ENCODE measurements around the gene PLEK2. TPM values are rescaled to one million over a fixed set of nuclear protein-coding genes. Genes with fewer than 3 reads are reported as not detected.
A peak's percentile ranks its signal among the peaks of the same experiment; 100 is the strongest.

PLEK2 gene
- total RNA-seq, 6 donors from 2014 or later = 3.5 to 4.4 (median 3.8) TPM; not detected in 1

DNA sequence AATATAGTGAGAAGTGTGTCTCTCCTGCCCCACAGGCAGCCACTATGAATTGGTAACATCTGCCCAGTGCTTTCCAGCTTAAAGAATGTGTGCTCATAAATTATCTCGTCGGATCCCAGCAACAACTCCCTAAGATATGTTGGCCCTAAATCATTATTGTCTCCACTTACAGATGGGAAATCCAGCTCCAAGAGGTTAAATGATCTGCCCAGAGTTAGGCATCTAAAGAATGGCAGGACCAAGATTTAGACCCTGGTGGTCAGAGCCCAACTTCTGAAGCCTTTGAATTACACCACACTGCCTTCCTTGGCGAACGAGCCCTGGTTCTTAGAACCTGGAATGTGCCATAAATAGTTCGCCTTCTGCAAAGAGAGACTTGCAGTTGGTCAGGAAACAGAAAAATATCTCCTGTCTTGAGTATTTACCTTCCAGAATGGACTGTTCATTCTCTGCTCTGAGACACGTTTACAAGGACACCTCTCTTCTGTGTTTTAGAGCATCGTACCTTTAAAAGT lies 20.1 kb upstream of the PLEK2 start:
- no peak for TF ChIP-seq POLR2AphosphoS5 (IDR thresholded peaks at IDR 0.05)
- TF ChIP-seq POLR2A (IDR thresholded peaks at IDR 0.05) = no peak
- TF ChIP-seq, protein P1, sequence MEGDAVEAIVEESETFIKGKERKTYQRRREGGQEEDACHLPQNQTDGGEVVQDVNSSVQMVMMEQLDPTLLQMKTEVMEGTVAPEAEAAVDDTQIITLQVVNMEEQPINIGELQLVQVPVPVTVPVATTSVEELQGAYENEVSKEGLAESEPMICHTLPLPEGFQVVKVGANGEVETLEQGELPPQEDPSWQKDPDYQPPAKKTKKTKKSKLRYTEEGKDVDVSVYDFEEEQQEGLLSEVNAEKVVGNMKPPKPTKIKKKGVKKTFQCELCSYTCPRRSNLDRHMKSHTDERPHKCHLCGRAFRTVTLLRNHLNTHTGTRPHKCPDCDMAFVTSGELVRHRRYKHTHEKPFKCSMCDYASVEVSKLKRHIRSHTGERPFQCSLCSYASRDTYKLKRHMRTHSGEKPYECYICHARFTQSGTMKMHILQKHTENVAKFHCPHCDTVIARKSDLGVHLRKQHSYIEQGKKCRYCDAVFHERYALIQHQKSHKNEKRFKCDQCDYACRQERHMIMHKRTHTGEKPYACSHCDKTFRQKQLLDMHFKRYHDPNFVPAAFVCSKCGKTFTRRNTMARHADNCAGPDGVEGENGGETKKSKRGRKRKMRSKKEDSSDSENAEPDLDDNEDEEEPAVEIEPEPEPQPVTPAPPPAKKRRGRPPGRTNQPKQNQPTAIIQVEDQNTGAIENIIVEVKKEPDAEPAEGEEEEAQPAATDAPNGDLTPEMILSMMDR (IDR thresholded peaks at IDR 0.05) = no peak
- TF ChIP-seq EP300 (IDR thresholded peaks at IDR 0.05) = no peak
- no peaks in the 10 kb centered on the region for H3K27me3 ChIP-seq
- DNase-seq (no peak), ATAC-seq (ENCODE audit: low FRiP score in 2 of 2) (no peak)
- no peak overlapping the region for H3K27ac ChIP-seq
- H3K9me3 ChIP-seq = no peaks in the 10 kb centered on the region
- H3K4me3 ChIP-seq = no peak overlapping the region
- no peaks in the 10 kb centered on the region for H3K36me3 ChIP-seq
- H3K4me1 ChIP-seq = peaks cover 0 to 12% (median 3%) of the 10 kb centered on the region in 4 donors
- WGBS, 2 donors = 78 to 79% methylated on average over 7 of the region's 7 CpGs

DNA sequence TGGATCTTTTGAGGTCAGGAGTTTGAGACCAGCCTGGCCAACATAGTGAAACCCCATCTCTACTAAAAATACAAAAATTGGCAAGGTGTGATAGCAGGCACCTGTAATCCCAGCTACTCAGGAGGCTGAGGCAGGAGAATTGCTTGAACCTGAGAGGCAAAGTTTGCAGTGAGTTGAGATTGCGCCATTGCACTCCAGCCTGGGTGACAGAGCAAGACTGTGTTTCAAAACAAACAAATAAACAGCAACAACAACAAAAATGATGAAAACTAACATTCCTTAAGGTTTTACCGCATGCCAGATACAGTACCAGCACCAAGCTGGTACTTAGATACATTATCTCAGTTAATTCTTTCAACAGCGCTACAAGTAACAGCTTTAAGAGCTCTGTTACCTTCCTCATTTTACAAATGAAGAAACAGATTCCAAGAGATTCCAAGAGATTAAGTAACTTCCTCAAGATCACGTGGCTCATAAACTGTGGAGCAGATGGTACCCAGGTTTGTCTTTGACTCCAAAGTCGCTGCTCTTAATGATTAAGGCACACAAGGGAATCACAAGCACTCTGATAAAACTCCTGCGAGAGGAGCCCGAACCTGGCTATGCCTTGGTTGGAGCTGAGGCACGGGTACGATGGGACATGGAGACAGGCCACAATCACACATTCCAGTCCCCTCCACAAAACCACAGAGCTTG lies 17.7 kb upstream of the PLEK2 start:
- no peaks in the 10 kb centered on the region for H3K27me3 ChIP-seq
- TF ChIP-seq, protein P1 (IDR thresholded peaks at IDR 0.05) = no peak
- TF ChIP-seq POLR2AphosphoS5 (IDR thresholded peaks at IDR 0.05) (no peak), EP300 (IDR thresholded peaks at IDR 0.05) (no peak), POLR2A (IDR thresholded peaks at IDR 0.05) (no peak)
- DNase-seq (no peak), ATAC-seq (ENCODE audit: low FRiP score in 2 of 2) (no peak)
- no peaks in the 10 kb centered on the region for H3K36me3 ChIP-seq
- 77 to 85% methylated on average over 9 of the region's 9 CpGs for WGBS, 2 donors
- no peak overlapping the region for H3K27ac ChIP-seq
- no peaks in the 10 kb centered on the region for H3K9me3 ChIP-seq
- H3K4me1 ChIP-seq = peaks cover 0 to 12% (median 4%) of the 10 kb centered on the region in 4 donors
- H3K4me3 ChIP-seq = no peak overlapping the region

DNA sequence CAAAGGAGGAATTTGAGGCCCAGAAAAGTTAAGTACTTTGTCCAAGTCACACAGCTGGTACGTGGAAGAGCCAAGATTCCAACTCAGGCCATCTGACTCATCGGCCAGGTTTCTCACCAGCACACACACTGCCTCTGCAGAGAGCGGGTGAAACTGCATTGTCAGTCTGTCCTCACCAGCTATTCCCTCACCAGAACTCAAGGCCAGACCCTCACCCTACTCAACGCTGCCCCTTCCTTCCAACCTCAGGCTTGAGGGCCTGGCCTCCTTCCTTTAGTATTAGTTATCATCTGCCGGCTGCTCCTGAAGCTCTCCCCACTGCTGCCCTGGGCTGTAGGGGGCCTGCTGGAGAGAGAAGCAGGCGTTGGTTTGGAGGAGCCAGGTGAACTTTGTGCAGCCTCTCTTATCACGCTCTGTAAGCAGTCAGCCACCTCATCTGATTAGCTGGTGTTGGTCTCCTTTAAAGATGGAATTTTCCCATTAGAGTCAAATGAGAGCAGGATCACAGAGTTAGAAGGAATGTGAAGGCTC lies 16.6 kb upstream of the PLEK2 start:
- ATAC-seq (ENCODE audit: low FRiP score in 2 of 2) (no peak), DNase-seq (no peak)
- Histone ChIP-seq H3K27ac (no peak overlapping the region), H3K27me3 (no peaks in the 10 kb centered on the region), H3K4me1 (peaks cover 0 to 12% (median 4%) of the 10 kb centered on the region in 4 donors), H3K9me3 (no peaks in the 10 kb centered on the region), H3K4me3 (no peak overlapping the region), H3K36me3 (no peaks in the 10 kb centered on the region)
- TF ChIP-seq EP300 (IDR thresholded peaks at IDR 0.05) = no peak
- no peak for TF ChIP-seq POLR2A (IDR thresholded peaks at IDR 0.05)
- TF ChIP-seq, protein P1 (IDR thresholded peaks at IDR 0.05) = no peak
- no peak for TF ChIP-seq POLR2AphosphoS5 (IDR thresholded peaks at IDR 0.05)
- WGBS, 2 donors = 74 to 85% methylated on average over 6 to 7 of the region's 7 CpGs

DNA sequence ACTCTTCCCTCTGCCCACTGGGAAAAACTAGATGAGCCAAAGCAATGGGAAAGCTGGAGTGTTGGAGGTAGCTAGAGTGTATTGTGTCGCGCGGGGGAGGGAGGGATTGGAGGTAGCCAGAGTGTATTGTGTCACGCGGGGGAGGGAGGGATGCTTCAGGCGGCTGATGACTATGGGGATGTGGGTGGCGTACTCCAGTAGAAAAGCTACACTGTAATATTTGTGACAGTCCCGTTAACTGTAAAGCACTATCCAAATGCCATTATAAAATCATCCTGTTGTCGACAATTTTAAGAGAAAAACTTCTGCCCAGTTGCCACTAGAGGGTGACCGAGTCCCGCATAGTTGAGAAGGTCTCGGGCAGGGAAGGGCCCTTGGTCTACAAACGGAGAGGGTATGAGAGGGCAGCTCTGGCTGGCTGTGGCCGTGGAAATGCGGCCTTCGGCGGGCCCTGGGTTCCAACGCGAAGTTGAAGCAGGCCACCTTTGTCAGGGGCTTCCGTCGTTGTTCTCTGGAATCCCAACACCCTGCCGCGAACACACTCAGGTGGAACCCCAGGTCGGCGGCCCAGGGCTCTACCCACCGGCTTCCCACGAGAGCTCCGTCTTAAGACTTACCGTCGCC lies 15.1 kb upstream of the PLEK2 start:
- TF ChIP-seq EP300 (IDR thresholded peaks at IDR 0.05) = no peak
- no peak for TF ChIP-seq POLR2A (IDR thresholded peaks at IDR 0.05)
- TF ChIP-seq, protein P1 (IDR thresholded peaks at IDR 0.05) = peak; percentile 49 to 83 (median 74)
- WGBS, 2 donors = 33 to 45% methylated on average over 26 to 30 of the region's 30 CpGs
- DNase-seq = peak; percentile 63 to 82

More for the DNA sequence above, 15.1 kb upstream of the PLEK2 start:
- Histone ChIP-seq H3K9me3 (no peaks in the 10 kb centered on the region), H3K27me3 (no peaks in the 10 kb centered on the region), H3K4me1 (peaks cover 0 to 12% (median 4%) of the 10 kb centered on the region in 4 donors), H3K36me3 (no peaks in the 10 kb centered on the region), H3K27ac (no peak overlapping the region), H3K4me3 (no peak overlapping the region)
- ATAC-seq (ENCODE audit: low FRiP score in 2 of 2) = peak; percentile 81 to 88

Data from upper lobe of left lung (tissue), 6 donors.